NCI-H1930 (cell line): ENCODE data around the gene RNF166.

Experiments
- DNase-seq, 2 experiments: peaks; one replicate each; lab custom pipeline; 2025; lab: John Stamatoyannopoulos, UW

The RNF166 gene

DNA sequence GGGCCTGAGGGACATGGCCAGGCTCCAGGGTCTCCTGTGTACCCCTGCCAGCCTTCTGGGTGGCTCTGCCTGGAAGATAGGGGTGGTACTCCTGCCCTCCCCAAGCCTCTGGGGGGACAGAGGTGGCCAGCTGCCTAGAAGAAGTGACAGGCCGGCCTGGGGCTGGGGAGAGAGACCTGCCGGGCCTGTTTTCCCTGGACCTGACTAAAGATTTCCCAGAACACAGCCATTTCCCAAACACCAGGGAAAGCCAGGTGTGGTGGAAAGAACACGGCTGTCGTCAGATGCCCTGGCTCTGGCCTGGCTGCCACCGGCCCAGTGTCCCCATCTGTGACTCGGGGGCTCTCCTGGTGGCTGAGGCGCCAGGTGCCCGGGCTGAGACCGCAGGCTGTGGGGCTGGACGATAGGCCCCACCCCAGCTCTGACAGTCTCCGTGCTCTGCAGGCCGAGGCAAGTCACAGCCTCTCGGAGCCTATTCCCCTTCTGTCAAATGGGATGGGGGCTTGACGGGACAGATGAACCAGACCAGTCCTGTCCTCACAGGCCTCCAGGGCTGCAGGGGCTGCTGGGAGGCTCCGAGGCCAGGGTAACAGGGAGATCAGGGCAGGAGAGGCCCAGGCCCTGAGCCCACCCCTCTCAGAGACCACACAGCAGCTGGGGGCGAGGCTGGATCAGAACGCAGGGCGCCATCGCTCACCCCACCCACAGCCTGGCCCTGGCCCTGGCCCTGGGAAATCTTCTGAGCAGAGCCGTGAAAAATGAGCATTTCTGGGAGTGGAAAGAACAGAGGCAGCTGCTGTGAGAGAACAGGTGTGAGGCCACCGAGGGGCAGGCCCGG lies 33.1 kb upstream of the RNF166 start:
- DNase-seq: no peak

DNA sequence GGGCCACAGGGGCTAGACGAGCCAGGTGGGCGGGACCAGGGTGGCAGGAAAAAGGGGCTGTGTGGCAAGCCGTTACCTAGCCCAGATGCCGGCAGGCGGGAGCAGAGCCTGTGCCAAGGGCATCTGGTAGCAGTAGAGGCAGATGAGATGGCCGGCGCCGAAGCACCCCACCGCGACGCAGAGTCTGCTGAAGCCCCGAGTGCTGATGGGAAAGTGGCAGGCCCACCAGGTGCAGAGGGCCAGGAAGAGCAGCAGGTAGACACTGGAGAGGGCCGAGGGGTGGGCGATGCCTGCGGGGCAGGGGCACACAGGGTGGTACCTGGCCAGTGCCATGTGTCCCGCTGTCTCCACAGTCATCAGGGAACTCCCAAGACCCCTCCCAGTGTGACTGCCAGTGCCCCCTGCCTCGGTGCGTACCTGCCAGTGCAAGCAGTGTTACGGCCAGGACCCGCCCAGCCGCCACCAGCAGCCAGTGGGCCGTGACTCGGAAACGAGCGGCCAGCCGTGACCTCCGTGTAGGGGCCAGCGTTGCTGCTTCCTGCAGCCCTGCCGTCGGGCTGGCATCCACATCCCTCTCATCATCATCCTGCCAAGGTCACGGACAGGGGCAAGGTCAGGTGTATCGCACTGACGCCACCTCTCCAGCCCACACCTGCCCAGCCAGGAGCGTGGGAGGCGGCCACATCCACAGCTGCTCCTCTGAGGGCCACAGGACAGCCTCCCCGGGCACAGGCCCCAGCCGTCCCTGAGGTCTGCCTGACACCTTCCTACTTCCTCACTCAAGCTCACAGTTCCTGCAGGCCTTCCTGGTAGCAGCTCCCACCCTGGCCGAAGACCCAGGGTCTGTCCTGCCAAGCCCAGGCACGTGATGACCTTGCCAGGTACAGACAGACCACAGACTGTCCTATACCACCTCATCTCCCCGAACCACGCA lies 32.2 kb upstream of the RNF166 start:
- DNase-seq: no peak

DNA sequence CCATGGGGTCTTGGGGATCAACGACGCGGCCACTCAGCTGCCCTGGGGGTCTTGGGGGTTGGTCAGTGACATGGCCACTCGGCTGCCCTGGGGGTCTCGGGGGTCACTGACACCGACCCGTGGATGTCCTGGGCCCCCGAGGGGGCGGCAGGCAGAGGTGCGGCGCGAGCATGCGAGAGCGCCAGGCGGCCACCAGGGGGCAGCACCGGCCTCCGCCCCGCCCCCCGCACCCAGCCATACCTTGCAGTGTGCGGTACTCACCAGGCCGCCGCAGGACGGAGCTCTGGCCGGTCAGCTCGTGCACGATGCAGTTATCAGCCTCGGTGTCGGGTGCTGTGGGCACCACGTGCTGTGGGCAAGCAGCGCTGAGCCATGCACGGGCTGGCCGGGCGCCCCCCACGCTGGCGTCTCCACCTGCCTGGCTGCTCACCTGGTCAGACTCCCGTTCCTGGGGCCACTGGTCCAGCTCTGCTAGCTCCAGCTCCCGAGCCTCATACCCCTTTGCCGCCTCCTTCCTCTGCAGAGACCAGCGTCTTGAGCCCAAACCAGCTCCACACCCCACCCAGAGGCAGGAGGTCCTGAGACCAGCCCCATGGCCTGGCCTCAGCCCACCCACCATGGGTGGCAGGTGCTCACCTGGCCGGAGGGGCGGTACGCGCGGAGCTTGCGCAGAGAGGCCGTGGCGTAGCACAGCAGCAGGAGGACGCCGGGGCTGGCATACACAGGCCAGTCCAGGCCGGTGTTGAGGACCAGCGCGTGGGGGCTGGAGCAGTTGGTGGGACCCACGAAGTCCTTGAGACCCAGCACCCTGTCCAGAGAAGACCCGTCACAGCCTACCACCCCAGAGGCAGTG lies 31.3 kb upstream of the RNF166 start:
- peak in 1 of 2 experiments; percentile 16 for DNase-seq

DNA sequence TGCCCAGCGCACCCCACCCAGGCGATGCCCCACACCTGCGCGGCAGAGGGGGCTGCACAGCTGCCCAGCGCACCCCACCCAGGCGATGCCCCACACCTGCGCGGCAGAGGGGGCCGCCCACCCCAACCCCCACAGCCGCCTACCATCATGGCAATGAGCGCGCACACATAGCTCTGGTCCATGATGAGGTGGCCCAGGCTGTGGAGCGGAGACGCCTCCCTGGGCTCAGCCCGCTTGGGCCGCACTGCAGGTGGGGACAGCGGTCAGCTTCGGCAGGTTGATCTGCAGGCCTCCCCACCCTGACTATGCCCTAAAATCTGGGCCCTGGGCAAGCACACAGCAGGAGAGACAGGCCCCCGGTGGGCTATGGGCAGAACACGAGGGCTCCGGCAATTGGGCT lies 30.3 kb upstream of the RNF166 start:
- DNase-seq: no peak

DNA sequence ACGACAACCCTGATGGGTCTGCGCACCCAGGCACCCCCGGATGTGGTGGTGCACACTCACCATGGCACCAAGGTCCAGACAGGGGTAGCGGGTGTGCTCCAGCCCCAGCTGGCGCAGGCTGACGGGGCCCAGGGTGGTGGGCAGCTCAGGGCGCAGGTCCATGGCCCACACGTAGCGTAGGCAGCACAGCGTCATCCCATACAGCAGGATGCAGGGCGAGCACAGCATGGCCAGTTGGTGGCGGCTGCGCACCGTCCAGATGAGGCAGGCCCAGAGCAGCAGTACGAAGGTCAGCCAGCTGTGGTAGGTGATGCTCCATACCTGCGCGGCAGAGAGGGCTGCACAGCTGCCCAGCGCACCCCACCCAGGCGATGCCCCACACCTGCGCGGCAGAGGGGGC lies 29.9 kb upstream of the RNF166 start:
- DNase-seq: no peak

DNA sequence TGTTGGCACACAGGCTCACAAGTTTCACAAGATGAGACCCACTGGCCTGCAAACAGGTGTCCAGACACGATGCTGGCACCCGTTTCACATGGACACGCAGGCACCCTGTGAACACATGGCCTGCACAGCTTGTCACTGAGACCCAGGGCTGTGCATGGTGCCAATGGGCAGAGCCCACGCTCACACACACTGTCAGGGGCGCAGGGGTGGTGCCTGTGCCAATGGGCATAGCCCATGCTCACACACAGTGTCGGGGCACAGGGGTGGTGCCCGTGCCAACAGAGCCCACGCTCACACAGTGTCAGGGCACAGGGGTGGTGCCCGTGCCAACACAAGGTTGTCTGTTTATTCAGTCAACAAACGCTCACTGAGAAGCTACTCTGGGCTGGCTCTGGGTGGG lies 29.4 kb upstream of the RNF166 start:
- no peak for DNase-seq

DNA sequence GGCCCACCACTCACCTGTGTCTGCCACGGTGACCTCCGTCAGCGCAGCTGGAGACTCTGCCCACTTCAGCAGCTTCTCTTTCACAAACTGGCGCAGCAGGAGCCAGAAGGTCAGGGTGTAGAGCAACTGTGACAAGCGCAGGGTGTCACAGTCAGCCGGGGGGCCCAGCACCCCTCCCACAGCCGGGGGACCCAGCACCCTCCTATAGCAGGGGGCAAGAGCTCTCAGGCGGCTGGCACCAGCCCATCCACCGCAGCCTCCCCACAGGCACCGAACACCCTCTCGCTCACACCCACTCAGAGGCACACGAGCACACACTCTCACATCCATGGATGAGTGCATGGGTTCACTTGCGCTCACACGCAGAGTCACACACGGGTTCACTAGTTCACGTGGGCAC lies 28.9 kb upstream of the RNF166 start:
- DNase-seq: no peak

DNA sequence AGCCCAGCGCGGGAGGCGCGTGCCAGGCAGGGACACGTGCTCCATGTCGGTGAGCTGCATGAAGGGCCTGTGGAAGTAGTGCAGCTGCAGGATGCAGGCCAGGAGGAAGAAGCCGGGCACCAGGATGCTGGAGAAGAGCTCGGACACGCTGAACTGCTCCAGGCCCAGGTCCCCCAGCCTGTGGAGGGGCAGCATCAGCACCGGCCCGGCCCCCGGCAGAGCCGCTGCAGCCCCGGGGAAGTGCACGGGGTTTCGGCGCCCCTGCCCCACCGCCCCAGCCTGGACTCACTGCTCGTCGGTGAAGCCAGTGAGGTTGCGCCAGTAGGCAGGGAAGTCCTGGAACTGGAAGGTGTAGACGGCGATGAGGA lies 28.1 kb upstream of the RNF166 start:
- no peak for DNase-seq

DNA sequence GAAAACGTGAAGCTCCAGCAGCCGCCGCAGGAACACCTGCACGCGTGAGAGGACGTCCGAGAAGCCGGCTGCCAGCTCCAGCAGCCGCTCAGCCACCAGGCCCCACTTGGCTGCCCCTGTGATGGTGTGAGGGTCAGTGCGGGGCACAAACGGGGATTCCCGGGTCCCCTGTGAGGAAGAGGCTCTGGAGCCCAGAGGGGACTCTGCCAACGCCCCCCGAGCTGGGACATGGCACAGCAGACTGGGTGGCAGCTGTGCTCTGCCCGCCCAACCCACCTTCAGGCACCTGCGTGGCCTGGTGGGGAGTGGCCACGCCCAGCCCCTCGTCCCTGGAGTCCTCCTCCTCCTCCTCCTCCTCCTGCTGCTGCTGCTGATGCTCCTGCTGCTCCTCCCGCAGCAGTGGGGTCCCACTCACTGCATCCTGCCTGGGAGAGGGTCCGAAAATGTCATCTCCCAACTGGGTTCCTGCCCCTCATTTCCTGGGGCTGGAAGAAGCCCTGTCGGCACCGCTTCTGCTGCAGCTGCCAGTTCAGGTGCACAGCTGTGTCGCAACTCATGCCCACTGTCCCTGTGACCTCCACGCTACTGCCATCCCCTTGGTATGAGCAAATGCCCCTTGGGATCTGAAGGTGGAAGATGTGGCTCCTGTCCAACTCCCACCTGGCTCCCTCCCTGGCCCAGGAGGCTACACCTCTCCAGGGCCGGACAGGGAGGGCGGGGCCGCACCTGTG lies 27.6 kb upstream of the RNF166 start:
- DNase-seq: no peak

DNA sequence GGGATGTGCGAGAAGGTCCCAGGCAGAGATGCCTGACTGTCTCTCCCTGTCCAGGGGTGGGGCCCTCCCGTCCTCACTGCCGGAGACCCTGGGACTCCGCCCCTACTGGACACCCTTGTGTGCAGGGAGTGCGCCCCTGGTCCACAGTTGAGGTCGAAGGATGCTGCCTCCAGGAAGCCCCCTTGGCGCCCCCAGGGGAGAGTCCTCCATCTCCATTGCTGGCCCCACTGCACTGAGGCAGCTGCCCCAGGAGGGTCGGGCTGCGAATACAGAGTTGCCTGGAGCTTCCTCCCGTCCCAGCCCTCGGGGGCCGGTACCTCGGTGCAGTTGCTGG lies 26.7 kb upstream of the RNF166 start:
- no peak for DNase-seq

DNA sequence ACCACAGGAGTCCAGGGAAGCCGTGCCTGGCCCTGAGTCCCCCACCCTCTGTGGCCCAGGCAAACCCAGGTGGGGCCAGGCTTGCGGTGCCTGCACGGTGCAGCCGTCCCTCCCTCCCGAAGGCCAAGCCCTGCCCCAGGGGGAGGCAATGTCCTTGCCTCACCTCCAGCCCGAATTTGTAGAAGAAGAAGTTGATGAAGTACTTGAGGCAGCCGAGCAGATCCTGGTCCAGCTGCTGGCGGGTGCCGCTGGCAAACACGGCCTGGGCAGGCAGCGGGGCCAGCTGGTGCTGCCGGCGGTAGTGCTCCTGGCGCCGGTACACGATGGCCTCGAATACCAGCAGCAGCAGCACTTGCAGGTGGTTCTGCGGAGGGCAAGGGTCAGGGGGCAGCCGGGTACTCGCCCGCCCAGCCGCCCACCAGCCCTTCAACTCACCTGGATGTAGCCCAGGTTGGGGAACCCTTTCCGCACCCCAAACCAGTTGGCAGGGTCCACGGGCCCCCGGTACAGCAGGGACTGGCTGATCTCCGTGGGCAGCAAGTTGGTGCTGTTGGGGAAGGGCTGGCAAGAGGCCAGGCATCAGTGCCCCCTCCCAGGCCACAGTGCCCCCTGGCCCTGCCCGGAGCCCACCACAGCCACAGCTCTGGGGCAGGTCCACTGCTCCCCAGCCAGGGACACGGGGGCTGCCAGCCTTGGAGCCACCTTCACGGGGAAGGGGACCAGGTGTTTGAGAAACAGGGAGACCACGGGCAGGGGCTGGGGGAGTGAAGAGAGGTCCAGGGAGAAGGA lies 26.2 kb upstream of the RNF166 start:
- no peak for DNase-seq

DNA sequence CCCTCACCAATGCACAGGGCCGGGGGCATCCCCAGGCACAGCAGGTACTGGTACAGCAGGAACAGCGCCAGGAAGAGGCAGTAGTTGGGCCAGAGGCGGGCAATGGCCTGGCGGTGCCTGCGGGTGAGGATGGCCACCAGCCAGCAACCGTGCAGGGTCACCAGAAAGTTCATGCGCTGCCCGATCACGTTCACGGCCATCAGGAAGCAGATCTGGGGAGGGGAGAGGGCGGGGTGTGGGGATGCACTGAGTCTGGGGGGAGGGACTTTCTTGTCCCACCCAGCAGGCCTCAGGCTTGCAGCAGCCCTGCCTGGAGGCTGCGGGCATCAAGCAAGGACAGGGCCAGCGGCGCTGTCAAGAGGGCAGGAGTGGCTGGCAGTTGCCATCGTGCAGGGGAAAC lies 25.5 kb upstream of the RNF166 start:
- no peak for DNase-seq

DNA sequence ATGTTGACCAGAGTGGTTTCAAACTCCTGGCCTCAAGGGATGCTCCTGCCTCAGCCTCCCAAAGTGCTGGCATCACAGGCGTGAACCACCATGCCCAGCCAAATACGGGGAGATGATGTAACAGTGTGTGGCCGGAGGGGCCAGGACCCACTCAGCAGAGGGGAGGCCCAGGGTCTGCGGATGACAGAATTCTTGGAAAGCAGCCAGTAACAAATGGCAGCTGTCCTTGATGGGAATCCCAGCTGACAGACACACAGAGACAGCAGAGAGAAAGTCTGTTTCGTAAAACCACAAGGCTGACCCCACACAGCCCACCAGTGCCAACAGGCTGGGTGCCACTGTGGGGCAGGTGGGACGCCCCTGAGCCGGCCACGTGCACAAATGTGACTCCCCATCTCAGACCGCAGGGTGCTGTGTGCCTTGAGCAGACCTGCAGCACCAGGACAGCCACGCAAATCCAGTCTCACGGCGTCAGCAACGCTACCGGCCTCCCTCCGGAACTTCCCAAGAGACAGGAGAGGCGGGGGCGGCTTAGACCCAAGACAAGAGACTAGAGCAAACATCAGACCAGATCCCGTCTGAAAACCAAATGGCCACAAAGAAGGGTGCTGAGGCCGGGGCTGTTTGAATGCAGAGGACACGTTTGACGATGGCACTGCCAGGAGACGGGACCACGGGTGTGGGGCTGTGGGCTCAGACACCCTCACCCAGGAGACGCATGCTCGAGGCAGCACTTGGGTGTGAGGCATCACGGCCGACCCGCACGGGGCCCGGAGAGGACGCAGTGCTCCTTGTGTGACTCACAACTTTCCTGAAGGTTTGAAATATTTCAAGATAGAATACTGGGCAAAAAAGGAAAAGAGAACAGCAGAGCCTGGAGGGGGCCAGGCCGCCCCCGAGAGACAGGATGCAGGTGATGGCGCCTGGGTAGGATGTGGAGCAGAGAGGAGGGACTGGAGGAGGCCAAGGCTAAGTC lies 24.7 kb upstream of the RNF166 start:
- no peak for DNase-seq

DNA sequence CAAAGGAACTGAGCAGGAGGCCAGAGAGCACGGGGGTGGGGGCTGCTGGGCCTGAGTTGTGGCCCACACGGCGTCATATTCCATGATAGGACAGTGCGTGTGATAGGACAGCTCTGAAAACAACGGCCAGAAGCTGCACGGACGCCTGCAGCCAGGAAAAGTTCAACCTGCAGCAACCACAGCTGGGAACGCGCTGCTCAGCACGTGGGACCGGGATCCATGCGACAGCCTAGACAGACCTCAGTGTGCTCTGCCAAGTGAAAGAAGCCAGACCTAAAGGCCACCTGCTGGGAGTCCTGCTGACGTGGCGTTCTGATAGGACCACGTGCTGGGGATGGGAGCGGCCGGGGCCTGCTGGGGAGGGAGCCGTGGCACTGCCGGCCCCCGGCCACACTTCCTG lies 21.7 kb upstream of the RNF166 start:
- no peak for DNase-seq

DNA sequence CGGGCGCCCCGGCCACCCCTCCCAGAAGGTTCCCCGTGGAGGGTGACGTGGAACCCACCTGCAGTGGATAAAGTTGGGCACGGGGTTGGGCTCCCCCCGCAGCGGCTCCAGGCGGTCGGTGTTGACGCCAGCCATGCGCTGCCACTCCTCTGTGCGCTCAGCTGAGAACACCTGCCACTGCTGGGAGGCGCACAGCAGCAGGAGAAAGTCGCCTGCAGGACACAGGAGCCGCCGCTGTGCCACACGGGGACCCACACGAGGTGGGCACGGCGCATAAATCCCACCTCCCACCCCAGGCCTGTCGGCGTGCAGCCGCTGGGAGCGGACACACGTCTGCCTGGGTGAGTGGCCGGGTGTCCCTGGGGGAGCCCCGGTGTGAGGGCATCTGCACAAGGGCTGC lies 20.8 kb upstream of the RNF166 start:
- no peak for DNase-seq

DNA sequence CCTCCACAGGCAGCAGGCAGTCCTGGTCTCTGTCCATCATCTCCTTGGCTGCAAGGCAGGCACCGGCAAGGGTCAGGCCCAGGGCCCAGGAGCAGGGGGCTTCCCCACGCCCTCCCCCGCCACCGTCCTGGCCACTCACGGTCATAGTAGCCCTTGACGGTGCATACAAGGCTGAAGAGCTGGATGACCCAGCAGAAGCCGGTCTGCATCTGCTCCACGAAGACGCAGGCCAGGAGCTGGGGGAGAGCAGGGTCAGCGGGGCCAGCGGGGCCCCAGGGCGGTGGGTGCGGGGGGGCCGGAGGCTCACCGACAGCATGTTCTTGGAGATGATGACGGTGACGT lies 20.2 kb upstream of the RNF166 start:
- no peak for DNase-seq

DNA sequence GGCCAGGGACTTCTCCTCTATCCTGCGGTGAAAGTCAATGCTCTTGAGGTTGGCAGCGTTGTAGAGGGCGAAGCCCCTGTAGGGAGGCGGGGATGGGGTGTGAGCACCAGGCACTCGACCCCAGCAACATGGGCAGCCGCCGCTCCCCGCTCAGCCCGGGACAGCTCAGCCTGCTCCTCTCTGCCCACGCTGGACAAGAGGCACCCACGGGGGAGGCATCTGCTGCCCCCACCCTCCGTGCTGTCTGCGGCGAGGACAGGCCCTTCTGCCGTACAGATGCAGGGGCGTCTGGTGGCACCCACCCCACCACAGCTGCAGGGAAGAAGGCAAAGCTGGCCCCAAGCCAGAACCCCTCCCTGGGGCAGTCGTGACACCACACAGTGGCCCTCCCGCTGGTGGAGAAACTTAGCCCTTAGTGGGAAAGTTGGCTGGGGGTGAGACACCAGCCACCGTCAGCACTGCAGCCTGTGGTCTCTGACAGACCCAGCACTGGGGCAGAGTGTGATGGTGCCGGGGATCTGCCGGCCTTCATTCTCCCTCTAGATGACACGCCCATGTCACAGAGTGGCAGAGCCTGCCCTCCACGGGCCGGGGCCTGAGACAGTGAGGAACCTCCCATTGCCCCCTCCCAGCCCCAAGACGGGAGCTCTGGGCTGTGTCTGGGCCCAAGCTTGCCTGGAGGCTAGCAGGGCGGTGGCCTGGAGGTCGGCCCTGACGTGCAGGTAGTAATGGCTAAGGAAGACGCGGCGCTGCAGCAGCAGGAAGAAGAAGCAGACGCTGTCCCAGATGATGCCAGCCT lies 19.6 kb upstream of the RNF166 start:
- no peak for DNase-seq

DNA sequence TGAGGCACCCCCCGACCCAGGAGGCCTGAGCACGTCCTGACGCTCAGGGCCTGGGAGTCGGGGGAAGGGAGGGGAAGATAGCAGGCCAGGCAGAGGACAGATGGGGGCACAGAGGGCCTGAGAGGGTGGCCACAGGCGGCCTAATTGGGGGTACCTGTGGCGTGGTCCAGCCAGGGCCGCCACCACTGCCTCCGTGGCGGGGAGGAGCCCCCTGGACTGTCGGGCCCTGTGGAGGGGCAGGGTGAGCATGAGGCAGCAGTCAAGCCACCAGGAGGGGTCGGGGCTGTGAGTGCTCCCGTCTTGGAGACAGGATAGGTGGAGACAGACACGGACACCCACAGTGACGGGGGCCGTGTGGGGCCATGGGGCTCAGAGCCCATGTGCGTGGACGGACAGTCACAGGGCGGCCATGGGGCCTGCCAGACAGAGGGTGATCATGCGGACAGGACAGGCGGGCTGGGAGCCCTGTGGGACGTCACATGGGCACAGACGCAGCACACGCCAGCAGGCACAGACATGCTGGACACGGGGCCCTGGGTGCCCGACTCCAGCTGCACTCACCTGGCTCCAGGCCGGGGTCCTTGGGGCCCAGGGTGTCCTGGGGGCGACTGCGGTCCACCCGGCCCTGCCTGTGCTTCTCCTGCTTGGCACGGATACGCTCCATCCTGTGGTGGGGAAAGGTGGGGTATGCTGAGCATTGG lies 18.8 kb upstream of the RNF166 start:
- no peak for DNase-seq
